Upper lobe of left lung (tissue), 6 donors: ENCODE data around the gene SRPX. TPM values are rescaled to one million over a fixed set of nuclear protein-coding genes. Genes with fewer than 3 reads are reported as not detected.

Source experiments
- ATAC-seq, 2 donors: fragments of 200-7000 bp; cut with Tn5 transposase; one replicate each; pipeline ENCODE4 v1.9.1; 2022; ENCODE audit warnings: mild to moderate bottlenecking in 2 of 2, moderate library complexity in 2 of 2; ENCODE audit not compliant: low FRiP score in 2 of 2
- DNase-seq, 2 donors: peaks; one replicate each; pipeline ENCODE4 v3.0.0-alpha.2; 2019 to 2020
- H3K27ac ChIP-seq, 4 donors: fragments of 200-600 bp; sonication (generic); one replicate each; pipeline ENCODE4 v1.5.1; 2016 to 2019
- H3K27me3 ChIP-seq, 4 donors: fragments of 200-600 bp; sonication (generic); one replicate each; pipeline ENCODE4 v1.5.1; 2017 to 2019
- H3K36me3 ChIP-seq, 4 donors: fragments of 200-600 bp; sonication (generic); one replicate each; pipeline ENCODE4 v1.5.1; 2016 to 2019
- H3K4me1 ChIP-seq, 4 donors: fragments of 200-600 bp; sonication (generic); one replicate each; pipeline ENCODE4 v1.5.1; 2018 to 2019
- H3K4me3 ChIP-seq, 4 donors: fragments of 200-600 bp; sonication (generic); one replicate each; pipeline ENCODE4 v1.5.1; 2017 to 2019; ENCODE audit warnings: mild to moderate bottlenecking in 2 of 4, moderate library complexity in 1 of 4
- H3K9me3 ChIP-seq, 4 donors: fragments of 200-600 bp; sonication (generic); one replicate each; pipeline ENCODE4 v1.5.1; 2018 to 2019
- CTCF ChIP-seq, 6 experiments: fragments of 450-650 bp in 4 of 6; fragments of 200-600 bp in 2 of 6; sonication (generic) in 2 of 6; IDR thresholded peaks; one replicate each; pipeline ENCODE4 v1.5.1; 2016 to 2019; ENCODE audit warnings: antibody characterized with exemption in 6 of 6
- EP300 ChIP-seq, 4 donors: sonication (generic); formaldehyde crosslinking; IDR thresholded peaks; one replicate each; pipeline ENCODE4 v1.5.1; 2017; ENCODE audit warnings: antibody characterized with exemption in 4 of 4, control low read depth in 2 of 4
- POLR2A ChIP-seq, 4 donors: fragments of 450-650 bp; IDR thresholded peaks; one replicate each; pipeline ENCODE4 v1.5.1; 2016 to 2017; ENCODE audit warnings: antibody characterized with exemption in 4 of 4, mild to moderate bottlenecking in 2 of 4
- POLR2AphosphoS5 ChIP-seq, 2 donors: sonication (generic); formaldehyde crosslinking; IDR thresholded peaks; one replicate each; pipeline ENCODE4 v1.5.1; 2017; ENCODE audit warnings: antibody characterized with exemption in 2 of 2
- WGBS, 2 donors: methylation state at CpG; one replicate each; pipeline ENCODE4 v1.1.5; 2017 to 2018; 5-methylcytosine and 5-hydroxymethylcytosine counted together
- total RNA-seq, 6 donors: library from RNA; depleted of rRNA in 4 of 6; stranded (reverse); fragments of >200 nt in 4 of 6; gene quantifications; one replicate each; pipeline versions ENCODE4 v1.1.0 to v1.2.1, GENCODE V29; 2016 to 2021
- donor health status: DM: no; HTN: no; CAD: no; lungs with moderate emphysema.
- donor health status: DM: no; HTN: yes; CAD: no; lungs with severe emphysema.

The SRPX gene
- total RNA-seq, 6 donors from 2014 or later = 1.0 to 76.6 (median 41.3) TPM

- Histone ChIP-seq H3K36me3 (no peaks in the 10 kb centered on the region), H3K4me1 (no peaks in the 10 kb centered on the region), H3K27ac (no peak overlapping the region), H3K4me3 (no peak overlapping the region), H3K27me3 (no peaks in the 10 kb centered on the region), H3K9me3 (no peaks in the 10 kb centered on the region)
- no peak for ATAC-seq
- 54 to 70% methylated on average over 6 of the region's 6 CpGs for WGBS, 2 donors
- DNase-seq = no peak
- TF ChIP-seq EP300 (IDR thresholded peaks at IDR 0.05) (no peak), POLR2A (IDR thresholded peaks at IDR 0.05) (no peak), POLR2AphosphoS5 (IDR thresholded peaks at IDR 0.05) (no peak), CTCF (IDR thresholded peaks at IDR 0.05) (no peak)
Measured at GRCh38 chrX:38108364-38108763, 112.3 kb downstream of the SRPX start.

GRCh38 chrX:38106991-38107655 lies 113.5 kb downstream of the SRPX start:
- DNase-seq (no peak), ATAC-seq (no peak)
- no peaks in the 10 kb centered on the region for H3K36me3 ChIP-seq
- no peak for TF ChIP-seq POLR2A (IDR thresholded peaks at IDR 0.05)
- no peak for TF ChIP-seq EP300 (IDR thresholded peaks at IDR 0.05)
- no peak for TF ChIP-seq CTCF (IDR thresholded peaks at IDR 0.05)
- TF ChIP-seq POLR2AphosphoS5 (IDR thresholded peaks at IDR 0.05) = no peak
- WGBS, 2 donors = 47 to 58% methylated on average over 3 to 6 of the region's 6 CpGs
- H3K4me1 ChIP-seq = no peaks in the 10 kb centered on the region
- H3K27me3 ChIP-seq = no peaks in the 10 kb centered on the region
- no peaks in the 10 kb centered on the region for H3K9me3 ChIP-seq
- no peak overlapping the region for H3K4me3 ChIP-seq
- H3K27ac ChIP-seq = no peak overlapping the region

- no peaks in the 10 kb centered on the region for H3K27me3 ChIP-seq
- ATAC-seq (no peak), DNase-seq (no peak)
- no peaks in the 10 kb centered on the region for H3K36me3 ChIP-seq
- 60 to 72% methylated on average over 4 to 6 of the region's 6 CpGs for WGBS, 2 donors
- H3K27ac ChIP-seq = no peak overlapping the region
- no peak overlapping the region for H3K4me3 ChIP-seq
- H3K4me1 ChIP-seq = no peaks in the 10 kb centered on the region
- TF ChIP-seq POLR2A (IDR thresholded peaks at IDR 0.05) = no peak
- no peak for TF ChIP-seq EP300 (IDR thresholded peaks at IDR 0.05)
- TF ChIP-seq CTCF (IDR thresholded peaks at IDR 0.05) = no peak
- no peak for TF ChIP-seq POLR2AphosphoS5 (IDR thresholded peaks at IDR 0.05)
- no peaks in the 10 kb centered on the region for H3K9me3 ChIP-seq
Measured at GRCh38 chrX:38105216-38105725, 115.4 kb downstream of the SRPX start.

GRCh38 chrX:38103857-38104812 lies 116.5 kb downstream of the SRPX start:
- WGBS, 2 donors = 72 to 76% methylated on average over 5 of the region's 5 CpGs
- no peak overlapping the region for H3K27ac ChIP-seq
- H3K4me3 ChIP-seq = no peak overlapping the region
- DNase-seq (no peak), ATAC-seq (no peak)
- TF ChIP-seq CTCF (IDR thresholded peaks at IDR 0.05) = no peak
- no peak for TF ChIP-seq POLR2AphosphoS5 (IDR thresholded peaks at IDR 0.05)
- TF ChIP-seq EP300 (IDR thresholded peaks at IDR 0.05) = no peak
- TF ChIP-seq POLR2A (IDR thresholded peaks at IDR 0.05) = no peak
- H3K4me1 ChIP-seq = no peaks in the 10 kb centered on the region
- no peaks in the 10 kb centered on the region for H3K27me3 ChIP-seq
- peaks cover 0 to 9% (median 0%) of the 10 kb centered on the region in 4 donors for H3K9me3 ChIP-seq
- no peaks in the 10 kb centered on the region for H3K36me3 ChIP-seq
